Loucy (cell line): Measurements from ENCODE around the gene RAET1L.
"Not testable (repeated sequence)": the region's sequence is repeated elsewhere in the genome, so short reads cannot be mapped to it uniquely, and the experiment has no call there.

Experiments
- H2AFZ ChIP-seq: fragments of 200-600 bp; sonication (generic); 2 replicates; pipeline ENCODE4 v1.6.0; 2016; ENCODE audit warnings: antibody characterized with exemption, mild to moderate bottlenecking, low read length, moderate library complexity
- H3F3A ChIP-seq: fragments of 200-600 bp; 2 replicates; pipeline ENCODE4 v1.6.0; 2016; ENCODE audit warnings: antibody characterized with exemption, low read depth, mild to moderate bottlenecking
- H3K27me3 ChIP-seq: fragments of 200-600 bp; sonication (generic); 2 replicates; pipeline ENCODE4 v1.6.1; 2014; ENCODE audit warnings: low read length, mild to moderate bottlenecking; ENCODE audit not compliant: insufficient read depth, poor library complexity, severe bottlenecking
- H3K36me3 ChIP-seq: fragments of 200-600 bp; sonication (generic); 2 replicates; pipeline ENCODE4 v1.6.1; 2016; ENCODE audit warnings: low read length; ENCODE audit not compliant: insufficient read depth
- H3K4me1 ChIP-seq: fragments of 200-600 bp; sonication (generic); 2 replicates; pipeline ENCODE4 v1.5.1; 2014; ENCODE audit warnings: low read length, mild to moderate bottlenecking; ENCODE audit not compliant: insufficient read depth, poor library complexity, severe bottlenecking
- H3K4me2 ChIP-seq: fragments of 200-600 bp; sonication (generic); 2 replicates; pipeline ENCODE4 v1.6.0; 2014; ENCODE audit warnings: antibody characterized with exemption, low read length, low read depth, mild to moderate bottlenecking; ENCODE audit not compliant: poor library complexity, severe bottlenecking
- H3K4me3 ChIP-seq: fragments of 200-600 bp; sonication (generic); 2 replicates; pipeline ENCODE4 v1.5.1; 2014; ENCODE audit warnings: low read length, mild to moderate bottlenecking, mixed read lengths; ENCODE audit not compliant: poor library complexity, severe bottlenecking
- H3K79me2 ChIP-seq: fragments of 200-600 bp; sonication (generic); 2 replicates; pipeline ENCODE4 v1.6.1; 2014; ENCODE audit warnings: low read length; ENCODE audit not compliant: insufficient read depth
- H3K9ac ChIP-seq: fragments of 200-600 bp; sonication (generic); 2 replicates; pipeline ENCODE4 v1.6.0; 2014; ENCODE audit warnings: mild to moderate bottlenecking, low read depth, low read length, moderate library complexity; ENCODE audit not compliant: poor library complexity, severe bottlenecking
- H3K9me2 ChIP-seq: fragments of 200-600 bp; sonication (generic); replicated peaks from 2 replicates; pipeline ENCODE4 v1.6.1; 2016; ENCODE audit warnings: low read depth, low read length, mixed read lengths
- H3K9me3 ChIP-seq: fragments of 200-600 bp; sonication (generic); 2 replicates; pipeline ENCODE4 v1.6.1; 2014; ENCODE audit warnings: mild to moderate bottlenecking, antibody characterized with exemption, low read length, low read depth; ENCODE audit not compliant: insufficient read depth
- H4K20me1 ChIP-seq: fragments of 200-600 bp; sonication (generic); 2 replicates; pipeline ENCODE4 v1.6.0; 2014; ENCODE audit warnings: antibody characterized with exemption, low read length, mild to moderate bottlenecking; ENCODE audit not compliant: insufficient read depth, poor library complexity, severe bottlenecking
- CTCF ChIP-seq: fragments of 200-600 bp; sonication (generic); conservative IDR thresholded peaks from 2 replicates; pipeline ENCODE4 v1.5.1; 2014; ENCODE audit warnings: mild to moderate bottlenecking, antibody characterized with exemption, low read length
- EZH2phosphoT487 ChIP-seq: fragments of 200-600 bp; IDR thresholded peaks from 2 replicates; pipeline ENCODE4 v1.6.1; 2018; ENCODE audit warnings: antibody characterized with exemption, mild to moderate bottlenecking, moderate library complexity, borderline replicate concordance

The RAET1L gene

DNA sequence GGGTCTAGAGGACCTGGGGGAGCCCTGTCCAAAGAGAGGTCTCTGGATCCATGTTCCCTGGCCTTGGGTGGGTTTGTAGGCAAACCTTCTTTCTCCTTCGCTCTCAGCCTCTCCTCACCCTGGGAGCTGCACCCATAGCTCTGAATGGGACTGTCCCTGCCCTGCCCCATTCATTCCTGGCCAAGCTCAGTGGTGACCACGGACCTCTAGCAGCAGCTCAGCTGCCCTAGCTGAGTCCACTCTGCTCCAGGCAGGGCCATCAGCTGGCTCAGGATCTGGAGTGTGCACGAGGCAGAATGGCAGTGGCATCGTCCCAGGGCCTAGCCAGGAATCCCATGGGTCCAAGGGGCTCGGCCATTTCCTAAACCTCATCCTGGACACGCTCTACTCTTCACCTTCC is 38.3 kb upstream of the RAET1L start:
- Histone ChIP-seq H3K9me2 (no peaks in the 10 kb centered on the region), H3K4me1 (peaks cover 14% of the 10 kb centered on the region), H3K4me3 (no peak overlapping the region), H3K9me3 (no peaks in the 10 kb centered on the region), H3K27me3 (no peaks in the 10 kb centered on the region), H3K36me3 (no peaks in the 10 kb centered on the region), H2AFZ (no peak overlapping the region), H4K20me1 (no peaks in the 10 kb centered on the region), H3K79me2 (no peaks in the 10 kb centered on the region), H3K9ac (no peak overlapping the region), H3K4me2 (no peak overlapping the region), H3F3A (no peaks in the 10 kb centered on the region)
- TF ChIP-seq EZH2phosphoT487 (no peak), CTCF (no peak)

GRCh38 chr6:150059973-150060372 is 34.6 kb upstream of the RAET1L start:
- H2AFZ ChIP-seq = peak overlapping the region; percentile 7; the same call in 1 of the 2 replicates
- not testable (repeated sequence) for H3K4me3 ChIP-seq, H3F3A ChIP-seq, H3K79me2 ChIP-seq, H3K9ac ChIP-seq, H3K36me3 ChIP-seq, H3K9me3 ChIP-seq, H4K20me1 ChIP-seq, H3K9me2 ChIP-seq, H3K27me3 ChIP-seq
- H3K4me2 ChIP-seq = peak overlapping the region; percentile 26
- H3K4me1 ChIP-seq = peaks cover 14% of the 10 kb centered on the region

DNA sequence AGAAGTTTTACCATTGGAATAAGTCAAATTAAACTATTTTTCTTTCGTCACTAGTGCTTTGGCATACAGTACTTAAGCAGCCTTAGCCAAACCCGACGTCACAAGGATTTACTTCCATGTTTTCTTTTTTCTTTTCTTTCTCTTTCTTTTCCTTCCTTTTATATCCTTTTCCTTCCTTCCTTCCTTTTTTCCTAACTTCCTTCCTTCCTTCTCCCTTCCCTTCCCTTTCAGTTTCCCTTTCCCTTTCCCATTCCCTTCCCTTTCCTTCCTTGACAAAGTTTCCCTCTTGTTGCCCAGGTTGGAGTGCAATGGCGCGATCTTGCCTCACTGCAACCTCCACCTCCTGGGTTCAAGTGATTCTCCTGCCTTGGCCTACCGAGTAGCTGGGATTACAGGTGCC is 33.7 kb upstream of the RAET1L start:
- Histone ChIP-seq H3K9me3 (no peaks in the 10 kb centered on the region), H3K9me2 (no peaks in the 10 kb centered on the region), H3K27me3 (no peaks in the 10 kb centered on the region), H3K9ac (no peak overlapping the region), H3K4me2 (no peak overlapping the region), H3K4me3 (no peak overlapping the region), H3K79me2 (no peaks in the 10 kb centered on the region), H3K4me1 (peaks cover 14% of the 10 kb centered on the region), H3F3A (no peaks in the 10 kb centered on the region), H4K20me1 (no peaks in the 10 kb centered on the region), H3K36me3 (no peaks in the 10 kb centered on the region), H2AFZ (no peak overlapping the region)
- TF ChIP-seq CTCF (no peak), EZH2phosphoT487 (no peak)

DNA sequence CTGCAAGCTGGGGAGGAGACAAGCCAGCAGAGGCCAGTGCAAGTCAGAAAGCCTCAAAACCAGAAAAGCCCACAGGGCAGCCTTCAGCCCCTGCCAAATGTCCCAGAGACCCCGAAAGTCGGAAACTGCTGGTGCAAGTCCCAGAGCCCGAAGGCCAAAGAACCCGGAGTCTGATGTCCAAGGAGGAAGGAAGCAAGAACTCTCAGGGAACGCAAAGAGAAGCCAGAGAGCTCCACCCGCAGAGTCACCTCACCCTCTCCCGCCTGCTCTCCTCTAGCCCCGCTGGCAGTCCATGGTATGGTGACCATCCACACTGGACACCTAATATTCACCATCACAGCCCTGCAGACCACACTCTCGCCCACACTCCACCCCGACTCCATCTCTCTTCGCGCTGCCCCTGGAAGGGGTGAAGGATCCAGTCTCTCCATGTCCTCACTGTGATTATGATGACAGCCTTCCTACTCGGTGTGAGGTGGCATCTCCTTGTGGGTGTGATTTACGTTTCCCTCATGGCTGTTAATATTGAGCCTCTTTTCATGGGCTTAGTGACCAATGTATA is 33.0 kb upstream of the RAET1L start:
- H3K79me2 ChIP-seq = no peaks in the 10 kb centered on the region
- no peak overlapping the region for H2AFZ ChIP-seq
- H3F3A ChIP-seq = no peaks in the 10 kb centered on the region
- no peaks in the 10 kb centered on the region for H3K36me3 ChIP-seq
- peaks cover 14% of the 10 kb centered on the region for H3K4me1 ChIP-seq
- no peaks in the 10 kb centered on the region for H3K9me2 ChIP-seq
- no peak for TF ChIP-seq EZH2phosphoT487
- no peak for TF ChIP-seq CTCF
- H3K27me3 ChIP-seq = peaks cover 4% of the 10 kb centered on the region
- H3K9me3 ChIP-seq = no peaks in the 10 kb centered on the region
- no peaks in the 10 kb centered on the region for H4K20me1 ChIP-seq
- H3K4me2 ChIP-seq = no peak overlapping the region
- no peak overlapping the region for H3K9ac ChIP-seq
- no peak overlapping the region for H3K4me3 ChIP-seq
